Measurements from ENCODE around the gene ZMYND15.
"Not testable (repeated sequence)": the region's sequence is repeated elsewhere in the genome, so short reads cannot be mapped to it uniquely, and the experiment has no call there.

The ZMYND15 gene, protein sequence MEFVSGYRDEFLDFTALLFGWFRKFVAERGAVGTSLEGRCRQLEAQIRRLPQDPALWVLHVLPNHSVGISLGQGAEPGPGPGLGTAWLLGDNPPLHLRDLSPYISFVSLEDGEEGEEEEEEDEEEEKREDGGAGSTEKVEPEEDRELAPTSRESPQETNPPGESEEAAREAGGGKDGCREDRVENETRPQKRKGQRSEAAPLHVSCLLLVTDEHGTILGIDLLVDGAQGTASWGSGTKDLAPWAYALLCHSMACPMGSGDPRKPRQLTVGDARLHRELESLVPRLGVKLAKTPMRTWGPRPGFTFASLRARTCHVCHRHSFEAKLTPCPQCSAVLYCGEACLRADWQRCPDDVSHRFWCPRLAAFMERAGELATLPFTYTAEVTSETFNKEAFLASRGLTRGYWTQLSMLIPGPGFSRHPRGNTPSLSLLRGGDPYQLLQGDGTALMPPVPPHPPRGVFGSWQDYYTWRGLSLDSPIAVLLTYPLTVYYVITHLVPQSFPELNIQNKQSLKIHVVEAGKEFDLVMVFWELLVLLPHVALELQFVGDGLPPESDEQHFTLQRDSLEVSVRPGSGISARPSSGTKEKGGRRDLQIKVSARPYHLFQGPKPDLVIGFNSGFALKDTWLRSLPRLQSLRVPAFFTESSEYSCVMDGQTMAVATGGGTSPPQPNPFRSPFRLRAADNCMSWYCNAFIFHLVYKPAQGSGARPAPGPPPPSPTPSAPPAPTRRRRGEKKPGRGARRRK

DNA sequence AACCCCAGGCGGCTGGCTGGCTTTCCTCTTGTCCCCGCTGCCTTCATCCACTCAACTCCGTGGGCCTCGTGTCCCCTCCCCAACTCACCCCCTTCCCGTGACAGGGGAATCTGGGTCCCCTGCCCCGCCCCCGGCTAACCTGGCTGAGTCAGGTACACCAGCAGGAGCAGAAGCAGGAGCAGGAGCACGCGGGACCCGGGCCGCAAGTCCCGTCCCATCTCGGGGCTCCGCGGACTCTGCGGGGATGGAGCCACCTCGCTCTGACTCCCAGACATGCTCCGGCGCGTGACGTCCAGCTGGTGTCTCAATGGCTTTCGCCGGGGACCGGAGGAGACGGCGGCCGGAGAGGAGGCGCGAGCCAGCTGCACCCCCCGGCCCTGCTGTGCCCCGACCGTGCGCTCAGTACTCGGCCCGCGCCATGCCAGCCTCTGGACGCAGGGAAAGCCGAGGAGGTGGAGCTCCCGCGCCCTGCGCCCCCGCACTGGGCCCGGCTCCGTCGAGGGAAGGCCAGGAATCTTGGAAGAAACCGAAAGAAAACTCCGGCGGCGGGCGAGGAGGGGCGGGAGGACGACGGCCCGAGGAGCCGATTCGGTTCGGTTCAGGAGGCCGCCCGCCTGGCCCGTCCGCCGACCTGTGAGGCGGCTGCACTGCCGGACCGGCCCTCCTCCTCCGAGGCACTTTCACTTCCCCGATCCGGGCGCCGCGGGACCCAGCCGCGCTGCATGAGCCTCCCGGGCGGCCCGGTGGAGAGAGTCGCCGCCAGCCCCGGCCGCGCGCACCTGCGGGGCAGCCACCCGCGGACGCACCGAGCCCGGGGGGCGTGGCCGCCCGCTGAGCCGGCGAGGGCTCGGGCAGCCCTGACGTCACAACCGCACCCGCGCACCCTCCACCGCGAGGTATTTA is at the start of gene ZMYND15, which contains the start of gene CXCL16:
Gene ZMYND15 (plus strand): TSS at position 712 of the 903 bp plus-strand sequence. CDS start 716 bp downstream, outside the sequence.
Gene CXCL16 (minus strand): TSS at position 807 of the 903 bp plus-strand sequence. CDS start 589 bp downstream, at position 218.
- DNase-seq = peak; percentile 12

DNA sequence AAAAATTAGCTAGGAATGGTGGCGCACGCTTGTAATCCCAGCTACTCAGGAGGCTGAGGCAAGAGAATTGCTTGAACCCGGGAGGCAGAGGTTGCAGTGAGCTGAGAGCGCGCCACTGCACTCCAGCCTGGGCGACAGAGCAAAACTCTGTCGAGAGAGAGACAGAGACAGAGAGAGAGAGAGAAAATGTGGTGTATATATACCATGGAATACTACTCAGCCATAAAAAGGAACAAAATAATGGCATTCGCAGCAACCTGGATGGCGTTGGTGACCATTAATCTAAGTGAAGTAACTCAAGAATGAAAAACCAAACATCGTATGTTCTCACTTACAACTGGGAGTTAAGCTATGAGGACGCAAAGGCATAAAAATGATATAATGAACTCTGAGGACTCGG is 49.8 kb upstream of the ZMYND15 start:
- not testable (repeated sequence) for DNase-seq

DNA sequence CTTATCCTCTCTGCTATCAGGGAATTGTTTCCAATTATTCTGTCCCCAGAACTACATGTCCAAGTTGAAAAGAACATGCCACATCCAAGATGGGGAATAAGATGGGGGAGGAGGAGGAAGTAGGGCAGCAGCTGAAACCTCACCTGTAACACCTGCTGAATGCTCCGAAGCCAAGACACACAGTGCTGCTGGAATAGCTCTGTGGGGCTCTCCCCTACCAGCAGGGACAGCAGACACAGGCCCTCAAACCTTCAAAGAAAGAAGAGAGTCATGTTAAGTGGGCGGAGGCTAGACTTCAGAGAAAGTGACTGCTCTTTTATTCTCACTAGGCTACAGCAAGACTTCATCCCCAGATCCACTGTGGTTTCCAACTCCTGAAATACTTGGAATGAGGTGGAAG is 48.9 kb upstream of the ZMYND15 start:
- DNase-seq = no peak

DNA sequence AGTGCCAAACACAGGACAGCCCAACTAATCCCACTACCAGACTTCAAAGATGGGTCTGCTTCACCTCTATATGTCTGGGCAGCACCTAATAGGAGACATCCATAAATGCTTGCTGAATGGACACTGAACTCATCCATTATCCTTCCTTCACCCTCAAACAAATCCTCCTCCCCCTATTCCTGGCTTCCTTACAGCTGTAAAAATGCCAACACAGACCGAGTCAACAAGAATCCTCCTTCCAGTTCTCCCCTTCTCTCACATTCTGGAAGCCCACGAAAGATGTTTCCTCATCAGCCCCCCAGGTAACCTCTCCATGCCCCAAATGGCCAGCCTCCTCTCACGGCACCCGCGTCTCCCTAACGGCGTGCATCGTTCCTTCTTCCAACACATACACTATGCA is 47.9 kb upstream of the ZMYND15 start:
- DNase-seq = no peak

DNA sequence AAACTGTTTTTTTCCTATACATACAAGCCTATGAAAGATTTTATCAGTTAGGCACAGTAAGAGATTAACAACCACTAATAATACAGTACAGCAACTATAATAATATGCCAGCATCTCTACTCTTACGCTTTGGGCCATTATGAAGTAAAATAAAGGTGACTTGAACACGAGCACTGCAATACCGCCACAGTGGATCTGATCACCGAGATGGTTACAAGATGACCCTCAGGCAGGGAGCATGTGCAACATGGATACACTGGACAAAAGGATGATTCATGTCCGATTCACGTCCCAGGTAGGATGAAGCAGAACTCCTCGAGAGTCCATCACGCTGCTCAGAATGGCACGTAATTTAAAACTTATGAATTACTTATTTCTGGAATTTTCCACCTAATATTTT is 46.2 kb upstream of the ZMYND15 start:
- DNase-seq = no peak

DNA sequence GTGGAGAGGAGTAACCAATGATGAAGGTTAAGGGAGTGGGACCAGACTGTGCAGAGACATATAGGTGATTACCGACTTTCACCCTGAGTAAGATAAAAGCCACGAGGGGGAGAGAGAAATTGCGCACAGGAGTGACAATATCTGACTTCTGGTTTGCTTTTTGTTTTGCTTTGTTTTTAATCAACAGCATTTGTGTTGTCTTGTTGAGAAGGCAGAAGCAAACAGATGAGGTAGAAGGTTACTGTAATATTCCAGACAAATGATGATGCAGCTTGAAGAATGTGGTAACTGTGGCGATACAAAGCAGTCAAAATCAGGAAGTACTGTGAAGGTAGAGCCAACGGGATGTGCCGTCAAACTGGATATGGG is 43.2 kb upstream of the ZMYND15 start:
- DNase-seq = no peak

DNA sequence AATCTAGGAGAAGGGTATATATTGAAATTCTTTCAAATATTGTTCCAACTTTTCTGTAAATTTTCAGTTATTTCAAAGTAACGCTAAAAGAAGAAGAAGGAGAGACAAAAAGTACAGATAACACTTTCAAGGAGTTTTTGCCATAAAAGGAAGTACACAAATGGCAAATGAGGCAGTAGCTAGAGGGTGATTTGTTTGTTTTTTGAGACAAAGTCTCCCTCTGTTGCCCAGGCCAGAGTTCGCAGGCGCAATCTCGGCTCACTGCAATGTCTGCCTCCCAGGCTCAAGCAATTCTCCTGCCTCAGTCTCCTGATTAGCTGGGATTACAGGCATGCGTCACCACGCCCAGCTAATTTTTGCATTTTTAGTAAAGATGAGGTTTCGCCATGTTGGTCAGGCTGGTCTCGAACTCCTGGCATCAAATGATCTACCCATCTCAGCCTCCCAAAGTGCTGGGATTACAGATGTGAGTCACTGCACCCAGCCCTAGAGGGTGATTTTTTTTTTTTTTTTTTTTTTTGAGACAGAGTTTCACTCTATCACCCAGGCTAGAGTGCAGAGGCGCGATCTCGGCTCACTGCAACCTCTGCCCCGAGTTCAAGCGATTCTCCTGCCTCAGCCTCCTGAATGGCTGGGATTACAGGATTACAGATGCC is 40.1 kb upstream of the ZMYND15 start:
- DNase-seq = not testable (repeated sequence)

DNA sequence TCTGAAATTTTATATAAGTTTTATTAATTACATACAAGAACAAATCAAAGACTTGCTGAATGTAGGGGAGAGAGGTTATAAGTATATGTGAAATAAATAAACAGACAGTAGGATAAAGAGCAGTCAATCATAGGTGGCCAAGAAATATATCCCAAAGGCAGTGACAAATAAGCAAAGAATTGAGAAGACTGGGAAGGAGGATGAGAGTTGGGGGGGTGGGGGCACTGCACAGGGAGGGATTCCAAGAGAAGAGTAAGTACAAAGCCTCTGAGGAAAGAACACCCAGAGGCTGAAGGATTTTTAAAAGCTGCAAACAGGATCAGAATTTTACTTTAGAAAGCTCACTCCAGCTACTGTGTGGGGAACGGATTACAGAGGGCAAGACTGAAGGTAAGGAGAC is 38.5 kb upstream of the ZMYND15 start:
- no peak for DNase-seq

DNA sequence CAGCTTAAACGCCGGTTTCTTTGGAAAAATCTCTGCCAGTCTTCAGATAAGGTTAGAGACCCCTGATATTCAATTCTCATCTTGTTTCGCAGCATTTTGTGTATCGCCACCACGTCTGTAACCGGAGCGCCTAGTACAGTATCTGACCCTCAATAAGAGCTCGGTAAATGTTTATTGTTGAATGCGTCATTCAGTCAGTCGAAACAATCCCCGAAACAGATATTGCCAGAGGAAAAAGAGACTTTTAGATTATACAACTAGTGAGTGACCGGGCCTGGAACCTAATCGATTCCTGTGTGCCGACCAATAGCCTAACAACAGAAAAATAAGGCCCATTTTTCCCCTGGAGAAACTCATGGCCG is 36.3 kb upstream of the ZMYND15 start:
- no peak for DNase-seq

DNA sequence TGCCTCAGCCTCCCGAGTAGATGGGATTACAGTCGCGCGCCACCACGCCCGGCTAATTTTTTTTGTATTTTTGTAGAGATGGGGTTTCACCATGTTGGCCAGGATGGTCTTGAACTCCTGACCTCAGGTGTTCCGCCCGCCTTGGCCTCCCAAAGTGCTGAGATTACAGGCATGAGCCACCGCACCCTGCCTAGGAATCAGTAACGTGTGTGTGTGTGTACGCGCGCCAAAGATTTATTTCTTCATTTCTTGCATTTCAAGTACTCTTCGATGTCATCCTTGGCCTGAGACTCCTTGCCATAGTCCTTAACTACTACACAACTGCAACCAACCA is 35.1 kb upstream of the ZMYND15 start:
- DNase-seq = not testable (repeated sequence)

DNA sequence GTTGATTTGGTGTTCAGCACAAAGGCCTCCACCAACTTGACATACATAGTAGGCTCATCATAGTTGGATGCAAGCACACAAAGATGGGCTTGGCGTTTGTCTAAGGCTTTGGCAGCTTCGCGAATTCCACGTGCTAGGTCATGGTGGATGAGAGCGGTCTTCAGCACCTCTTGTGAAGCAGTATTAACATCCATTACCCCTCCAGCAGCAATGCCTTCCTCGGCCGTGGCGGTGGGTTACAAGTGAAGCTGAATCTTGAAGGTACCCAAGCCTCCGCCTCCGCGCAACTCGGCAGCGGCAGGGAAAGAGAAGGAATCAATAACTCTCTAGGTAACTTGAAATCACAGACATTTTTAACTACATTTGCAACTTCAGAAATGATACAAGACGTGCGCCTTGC is 34.6 kb upstream of the ZMYND15 start:
- no peak for DNase-seq

DNA sequence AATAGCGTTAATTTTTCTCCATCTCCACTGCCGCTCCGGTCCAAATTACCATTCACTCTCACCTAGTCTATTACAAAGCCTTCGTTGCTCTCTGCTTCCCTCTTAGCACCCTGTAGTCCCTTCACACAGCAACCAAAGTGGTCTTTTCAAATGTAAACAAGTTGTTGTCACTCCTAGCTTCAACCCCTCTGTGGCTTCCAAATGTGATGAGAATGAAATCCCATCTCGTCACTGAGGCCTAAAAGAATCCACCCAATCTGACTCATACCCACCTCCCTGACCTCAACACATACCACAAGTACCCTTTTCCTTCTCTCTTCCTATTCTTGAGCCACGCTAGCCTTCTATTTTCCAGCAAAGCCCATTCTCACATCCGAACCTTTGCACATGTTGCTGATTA is 33.5 kb upstream of the ZMYND15 start:
- DNase-seq = no peak

DNA sequence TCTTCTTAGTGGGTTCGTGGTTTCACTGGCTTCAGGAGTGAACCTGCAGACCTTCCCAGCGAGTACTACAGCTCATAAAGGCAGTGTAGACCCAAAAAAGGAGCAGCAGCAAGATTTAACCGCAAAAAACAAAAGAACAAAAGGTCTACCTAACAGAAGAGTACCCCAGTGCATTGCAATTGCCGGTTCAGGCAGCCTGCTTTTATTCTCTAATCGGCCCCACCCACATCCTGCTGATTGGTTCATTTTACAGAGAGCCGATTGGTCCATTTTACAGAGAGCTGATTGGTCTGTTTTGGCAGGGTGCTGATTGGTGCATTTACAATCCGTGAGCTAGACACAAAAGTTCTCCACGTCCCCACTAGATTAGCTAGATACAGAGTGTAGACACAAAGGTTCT is 31.2 kb upstream of the ZMYND15 start:
- DNase-seq = peak; percentile 53

DNA sequence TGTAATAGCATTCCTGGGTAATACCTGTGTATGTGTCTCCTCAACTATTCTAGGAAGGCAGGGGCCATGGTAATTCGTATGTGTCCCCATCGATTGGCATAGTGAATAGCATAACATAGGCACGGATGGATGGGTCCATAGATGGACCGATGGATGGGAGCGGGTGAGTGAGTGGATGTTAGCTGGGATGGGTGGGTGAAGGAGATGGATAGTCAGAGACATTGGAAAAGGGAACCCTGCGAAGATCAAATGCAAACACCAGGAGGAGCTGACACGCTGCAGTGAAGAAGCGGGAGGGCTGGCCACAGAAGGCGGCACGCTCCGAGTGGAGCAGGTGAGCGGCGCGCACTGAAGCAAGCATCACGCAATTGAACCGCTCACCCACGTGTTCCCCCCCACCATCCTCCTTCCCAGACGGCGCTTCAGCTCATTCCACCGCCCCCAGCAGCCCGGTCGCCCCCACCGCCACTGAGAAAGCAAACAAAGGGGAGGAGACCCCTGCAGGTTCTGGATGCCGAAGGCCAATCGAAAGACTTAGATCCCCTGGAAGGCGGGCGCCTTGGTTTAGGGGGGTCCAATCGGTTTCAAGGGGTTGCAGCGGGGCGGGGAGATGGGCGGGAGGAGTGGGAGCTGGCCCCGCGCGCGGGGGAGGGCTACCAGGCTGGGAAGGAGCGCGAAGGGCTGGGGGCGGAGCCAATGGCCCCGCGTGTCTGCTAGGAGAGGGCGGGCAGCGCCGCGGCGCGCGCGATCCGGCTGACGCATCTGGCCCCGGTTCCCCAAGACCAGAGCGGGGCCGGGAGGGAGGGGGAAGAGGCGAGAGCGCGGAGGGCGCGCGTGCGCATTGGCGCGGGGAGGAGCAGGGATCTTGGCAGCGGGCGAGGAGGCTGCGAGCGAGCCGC is 29.6 kb upstream of the ZMYND15 start, which contains the start of gene ARRB2:
Gene ARRB2 (plus strand): TSS at position 839 of the 899 bp plus-strand sequence. CDS start 90 bp downstream, outside the sequence.
- DNase-seq = peak; percentile 98

DNA sequence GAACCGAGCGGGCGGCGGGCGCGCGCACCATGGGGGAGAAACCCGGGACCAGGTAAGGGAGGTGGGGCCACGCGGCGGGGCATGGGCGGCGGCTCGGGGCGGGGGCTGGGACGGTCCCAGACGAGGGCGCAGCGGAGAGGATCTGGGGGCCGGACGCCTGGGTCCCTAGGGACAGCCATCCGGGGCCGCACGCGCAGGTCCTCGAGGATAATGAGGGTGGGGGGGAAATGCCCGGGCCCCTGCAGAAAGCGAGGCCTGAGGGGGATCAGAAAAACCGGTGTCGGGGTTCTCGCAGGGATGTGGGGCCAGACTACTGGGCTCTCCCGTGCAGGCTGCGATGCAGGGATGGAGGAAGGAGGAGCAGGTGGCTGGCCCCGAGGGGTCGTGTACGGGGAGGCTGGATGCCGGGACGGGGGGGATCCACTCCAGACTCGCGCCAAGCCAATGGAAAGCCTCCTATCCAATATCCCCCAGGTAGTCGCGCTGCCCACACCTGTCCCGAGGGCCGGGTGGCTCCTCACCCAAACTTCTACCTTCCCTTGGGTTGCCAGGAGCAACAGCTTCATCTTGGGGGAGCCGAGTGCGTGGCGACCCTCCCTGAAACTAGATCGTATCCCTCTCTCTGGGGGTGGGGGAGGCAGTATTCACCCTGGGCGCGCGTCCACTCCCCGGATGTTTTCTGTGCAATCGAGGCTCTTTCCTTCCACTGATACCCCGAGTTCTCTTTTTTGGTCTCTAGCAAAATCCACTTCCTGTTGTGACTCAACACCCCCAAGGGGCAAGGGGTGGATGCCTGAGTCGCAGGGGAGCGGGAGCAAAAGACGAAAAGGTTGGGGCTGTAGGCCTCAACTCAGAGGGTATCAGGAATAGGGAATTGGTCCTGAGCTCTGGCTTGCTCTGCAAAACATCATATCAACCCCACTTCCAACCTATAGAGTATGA is 28.7 kb upstream of the ZMYND15 start:
- DNase-seq = no peak

DNA sequence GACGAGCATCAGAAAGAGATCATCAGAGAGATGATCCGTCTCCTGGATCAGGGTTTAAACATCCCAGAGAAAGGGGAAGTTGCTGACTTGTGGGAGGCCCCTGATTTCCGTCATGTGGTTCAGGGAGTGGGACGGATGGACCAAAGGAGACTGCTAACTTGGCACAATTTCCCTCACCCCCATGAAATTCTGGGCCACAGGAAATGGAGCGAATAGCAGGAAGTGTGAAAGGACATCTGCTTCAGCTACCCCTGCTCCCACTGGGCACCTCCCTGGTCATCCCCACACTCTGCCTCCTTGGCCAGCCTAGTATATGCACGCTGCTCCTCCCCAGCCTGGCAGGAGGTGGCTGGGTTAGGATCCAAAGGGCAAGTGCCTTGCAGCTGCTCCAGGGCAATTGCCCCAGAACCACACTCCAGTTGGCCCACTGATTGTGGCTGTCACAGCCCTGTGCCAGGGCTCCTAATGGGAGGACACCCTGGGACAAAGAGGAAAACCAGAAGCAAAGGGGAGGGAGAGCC is 27.9 kb upstream of the ZMYND15 start:
- DNase-seq = no peak

DNA sequence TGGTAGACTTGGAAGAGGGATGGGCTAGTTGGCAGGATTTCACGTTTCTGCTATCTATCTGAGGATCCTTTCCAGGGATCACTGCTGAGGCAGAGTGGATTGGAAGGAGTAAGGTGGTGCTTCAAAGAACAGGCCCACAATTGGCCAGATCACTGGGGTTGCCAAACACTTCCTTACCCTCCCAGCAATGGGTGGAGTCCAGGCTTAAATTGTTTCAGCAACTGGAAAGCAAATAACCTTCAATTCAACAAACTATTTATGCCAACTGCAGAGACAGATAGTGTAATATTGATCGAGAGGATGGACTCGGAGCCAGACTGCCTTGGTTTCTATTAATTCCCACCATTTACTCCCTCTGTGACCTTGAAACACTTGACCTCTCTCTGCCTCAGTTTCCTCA is 27.1 kb upstream of the ZMYND15 start:
- DNase-seq = no peak

DNA sequence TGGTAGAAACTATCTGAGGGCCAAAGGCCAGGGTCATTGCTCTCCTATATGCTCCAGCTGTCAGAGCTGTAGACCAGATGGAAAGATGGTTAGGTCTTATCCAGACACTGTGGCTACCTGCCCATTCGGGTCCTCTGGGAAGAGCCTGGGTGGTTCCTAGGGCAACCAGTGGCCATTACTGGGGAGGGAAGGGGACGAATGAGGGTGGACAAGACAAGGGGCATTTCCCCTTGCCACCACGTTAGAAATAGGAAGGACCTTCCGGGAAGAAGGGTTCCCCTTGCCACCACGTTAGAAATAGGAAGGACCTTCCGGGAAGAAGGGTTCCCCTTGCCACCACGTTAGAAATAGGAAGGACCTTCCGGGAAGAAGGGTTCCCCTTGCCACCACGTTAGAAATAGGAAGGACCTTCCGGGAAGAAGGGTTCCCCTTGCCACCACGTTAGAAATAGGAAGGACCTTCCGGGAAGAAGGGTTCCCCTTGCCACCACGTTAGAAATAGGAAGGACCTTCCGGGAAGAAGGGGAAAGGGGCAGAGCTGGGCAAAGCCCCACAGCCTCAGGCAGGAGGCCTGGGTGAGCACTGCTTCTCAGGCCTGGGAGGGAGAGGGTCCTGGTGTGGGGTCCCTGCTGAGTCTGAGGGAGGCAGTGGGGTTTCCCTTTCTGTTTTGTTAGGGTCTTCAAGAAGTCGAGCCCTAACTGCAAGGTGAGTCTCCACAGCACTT is 25.1 kb upstream of the ZMYND15 start:
- not testable (repeated sequence) for DNase-seq

DNA sequence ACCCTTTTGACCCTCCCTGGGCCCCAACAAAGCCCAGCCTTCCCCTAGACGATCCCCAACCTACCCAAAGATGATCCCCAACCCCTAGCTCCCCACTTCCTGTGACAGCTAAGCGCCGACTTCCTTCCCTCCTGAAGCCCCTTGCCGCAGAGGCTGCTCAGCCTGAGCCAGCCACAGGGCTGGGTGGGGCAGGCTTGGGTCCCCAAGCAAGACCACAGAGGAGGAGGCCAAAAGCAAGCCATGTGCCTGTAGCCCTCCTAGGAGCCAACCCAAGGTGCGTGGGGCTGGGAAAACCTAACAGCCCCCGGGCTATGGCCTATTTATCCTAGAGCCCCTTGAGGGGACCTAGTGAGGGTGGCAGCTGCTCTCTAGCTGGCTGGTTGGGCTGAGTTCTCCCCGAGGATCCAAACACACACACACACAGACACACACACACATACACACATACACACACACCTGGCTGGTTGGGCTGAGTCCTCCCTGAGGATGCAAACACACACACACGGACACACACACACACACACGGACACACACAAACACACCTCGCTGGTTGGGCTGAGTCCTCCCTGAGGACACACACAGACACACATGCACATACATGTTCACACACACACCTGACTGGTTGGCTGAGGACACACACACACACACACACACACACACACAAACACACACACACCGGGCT is 24.4 kb upstream of the ZMYND15 start:
- peak; percentile 50 for DNase-seq
